GM19372 (cell line): ENCODE measurements around the gene FAM168A.

ENCODE experiments used
- ATAC-seq: cut with Tn5 transposase; IDR thresholded peaks from one replicate; pipeline ENCODE4 v1.9.1; 2021; ENCODE audit warnings: mild to moderate bottlenecking, low read depth, moderate library complexity; ENCODE audit not compliant: unreplicated experiment

FAM168A gene

GRCh38 chr11:73563539-73564200 is 34.2 kb downstream of the FAM168A start:
- ATAC-seq = no peak

- ATAC-seq = no peak
Observed at GRCh38 chr11:73559743-73560142, 38.2 kb downstream of the FAM168A start.

GRCh38 chr11:73556966-73557365 is 40.9 kb downstream of the FAM168A start:
- ATAC-seq = no peak

- ATAC-seq = no peak
Observed at GRCh38 chr11:73555615-73556014, 42.3 kb downstream of the FAM168A start.

- ATAC-seq = no peak
Observed at GRCh38 chr11:73554671-73555320, 43.1 kb downstream of the FAM168A start.

- ATAC-seq = no peak
Observed at GRCh38 chr11:73553266-73553665, 44.6 kb downstream of the FAM168A start.

- no peak for ATAC-seq
Observed at GRCh38 chr11:73551677-73552076, 46.2 kb downstream of the FAM168A start.

- no peak for ATAC-seq
Observed at GRCh38 chr11:73549376-73549775, 48.5 kb downstream of the FAM168A start.

GRCh38 chr11:73547706-73548595 is 50.0 kb downstream of the FAM168A start:
- ATAC-seq = no peak

GRCh38 chr11:73542175-73542574 is 55.7 kb downstream of the FAM168A start:
- ATAC-seq = no peak

GRCh38 chr11:73539506-73540084 is 58.3 kb downstream of the FAM168A start:
- ATAC-seq = no peak

- ATAC-seq = no peak
Observed at GRCh38 chr11:73538381-73538872, 59.5 kb downstream of the FAM168A start.

GRCh38 chr11:73537969-73538368 is 59.9 kb downstream of the FAM168A start:
- no peak for ATAC-seq

- ATAC-seq = no peak
Observed at GRCh38 chr11:73536961-73537360, 61.0 kb downstream of the FAM168A start.

GRCh38 chr11:73532310-73532709 is 65.6 kb downstream of the FAM168A start:
- ATAC-seq = no peak

- ATAC-seq = no peak
Observed at GRCh38 chr11:73531386-73531785, 66.5 kb downstream of the FAM168A start.

GRCh38 chr11:73530109-73530508 is 67.8 kb downstream of the FAM168A start:
- no peak for ATAC-seq

- no peak for ATAC-seq
Observed at GRCh38 chr11:73529204-73529530, 68.7 kb downstream of the FAM168A start.

GRCh38 chr11:73528483-73529203 is 69.3 kb downstream of the FAM168A start:
- no peak for ATAC-seq

GRCh38 chr11:73528013-73528412 is 69.9 kb downstream of the FAM168A start:
- ATAC-seq = no peak
